ENCODE data around the gene CHADL. TPM values are rescaled to one million over a fixed set of nuclear protein-coding genes. Genes with fewer than 3 reads are reported as not detected.

The CHADL gene
- total and polyA plus RNA-seq, 9 of the 15 experiments (the other 6 are each of a cell fraction or from before 2014, with no cell fraction given) = not detected

DNA sequence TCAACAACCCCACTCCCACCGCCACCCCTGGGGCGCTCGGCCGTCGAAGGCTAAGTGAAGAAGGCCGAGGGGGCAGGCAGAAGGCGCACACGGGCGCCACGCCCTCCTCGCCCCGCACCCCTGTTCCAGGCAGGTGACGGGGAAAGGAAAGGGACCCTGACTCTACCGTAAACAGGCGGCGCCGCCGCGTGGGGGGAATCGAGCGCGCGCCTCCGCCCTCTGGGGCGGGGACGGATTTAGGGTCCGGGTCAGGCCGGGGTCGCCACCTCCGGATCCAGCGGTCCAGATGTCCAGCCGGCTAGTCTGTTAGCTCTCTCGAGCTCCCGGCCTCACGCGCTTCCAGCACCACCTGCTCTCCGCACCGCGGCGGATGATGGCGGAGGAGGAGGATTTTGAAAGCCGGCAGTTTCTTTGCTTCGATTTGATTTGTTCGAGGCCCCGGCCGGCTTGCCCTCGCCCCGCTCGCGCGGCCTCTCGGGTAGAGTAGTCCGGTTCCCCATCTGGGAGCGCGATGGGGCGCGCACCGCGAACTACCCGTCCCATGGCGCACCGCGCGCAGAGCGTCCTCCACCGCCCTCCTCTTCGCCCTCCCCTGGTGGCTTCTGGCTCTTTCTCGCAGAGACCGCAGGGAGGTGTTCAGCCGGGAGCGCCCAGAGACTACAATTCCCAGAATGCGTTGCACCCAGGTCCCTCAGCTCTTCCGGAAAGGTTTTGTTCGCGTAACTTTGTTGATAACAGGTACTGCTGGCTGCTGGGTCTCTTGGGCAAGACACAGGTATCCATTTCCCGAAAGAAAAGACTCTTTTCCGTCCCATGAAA, 45.3 kb upstream of the CHADL start, which contains the start of gene RANGAP1 (continued):
- TF ChIP-seq NR2C2 (CRISPR knock-in tag; IDR thresholded peaks at IDR 0.05) = peak; percentile 85
- peak; percentile 98 for TF ChIP-seq NR2C2 (tag; IDR thresholded peaks at IDR 0.05)
- TF ChIP-seq ZNF436 (CRISPR knock-in tag; IDR thresholded peaks at IDR 0.05) = no peak
- no peak for TF ChIP-seq BACH1 (tag; IDR thresholded peaks at IDR 0.05)
- TF ChIP-seq, protein P1, sequence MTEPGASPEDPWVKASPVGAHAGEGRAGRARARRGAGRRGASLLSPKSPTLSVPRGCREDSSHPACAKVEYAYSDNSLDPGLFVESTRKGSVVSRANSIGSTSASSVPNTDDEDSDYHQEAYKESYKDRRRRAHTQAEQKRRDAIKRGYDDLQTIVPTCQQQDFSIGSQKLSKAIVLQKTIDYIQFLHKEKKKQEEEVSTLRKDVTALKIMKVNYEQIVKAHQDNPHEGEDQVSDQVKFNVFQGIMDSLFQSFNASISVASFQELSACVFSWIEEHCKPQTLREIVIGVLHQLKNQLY (CRISPR knock-in tag; conservative IDR thresholded peaks at IDR 0.05) = no peak
- TF ChIP-seq ZNF778 (CRISPR knock-in tag; IDR thresholded peaks at IDR 0.05) = no peak
- peak; percentile 97 for TF ChIP-seq CXXC5 (CRISPR knock-in tag; IDR thresholded peaks at IDR 0.05)
- no peak for TF ChIP-seq NCOA2 (IDR thresholded peaks at IDR 0.05; ENCODE audit: partially characterized antibody in 2 of 2)
- TF ChIP-seq NFATC3 (IDR thresholded peaks at IDR 0.05) = no peak
- no peak for TF ChIP-seq ZSCAN29 (IDR thresholded peaks at IDR 0.05)
- TF ChIP-seq CSDE1 (IDR thresholded peaks at IDR 0.05) = no peak
- no peak for TF ChIP-seq ZNF24 (IDR thresholded peaks at IDR 0.05)
- no peak for TF ChIP-seq PHB (CRISPR knock-in tag; IDR thresholded peaks at IDR 0.05)
- no peak for TF ChIP-seq ZNF699 (CRISPR knock-in tag; IDR thresholded peaks at IDR 0.05; ENCODE audit: insufficient replicate concordance)
- no peak for TF ChIP-seq DNMT1 (IDR thresholded peaks at IDR 0.05)
- TF ChIP-seq XRCC5 (IDR thresholded peaks at IDR 0.05; ENCODE audit: low read depth, low read length) = no peak; the same call in 1 of the 2 replicates
- TF ChIP-seq MYNN (IDR thresholded peaks at IDR 0.05) = no peak
- TF ChIP-seq MYNN (CRISPR knock-in tag; IDR thresholded peaks at IDR 0.05) = no peak
- TF ChIP-seq DACH1 (IDR thresholded peaks at IDR 0.05; ENCODE audit: partially characterized antibody) = no peak
- TF ChIP-seq, protein P2, sequence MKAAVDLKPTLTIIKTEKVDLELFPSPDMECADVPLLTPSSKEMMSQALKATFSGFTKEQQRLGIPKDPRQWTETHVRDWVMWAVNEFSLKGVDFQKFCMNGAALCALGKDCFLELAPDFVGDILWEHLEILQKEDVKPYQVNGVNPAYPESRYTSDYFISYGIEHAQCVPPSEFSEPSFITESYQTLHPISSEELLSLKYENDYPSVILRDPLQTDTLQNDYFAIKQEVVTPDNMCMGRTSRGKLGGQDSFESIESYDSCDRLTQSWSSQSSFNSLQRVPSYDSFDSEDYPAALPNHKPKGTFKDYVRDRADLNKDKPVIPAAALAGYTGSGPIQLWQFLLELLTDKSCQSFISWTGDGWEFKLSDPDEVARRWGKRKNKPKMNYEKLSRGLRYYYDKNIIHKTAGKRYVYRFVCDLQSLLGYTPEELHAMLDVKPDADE (conservative IDR thresholded peaks at IDR 0.05; ENCODE audit: control insufficient read depth, low read depth, low read length) = peak; percentile 90; the same call in 1 of the 2 replicates
- 0 out of 2 replicates have a peak, but pooled peaks have one; percentile 16 for TF ChIP-seq KLF6 (CRISPR knock-in tag; IDR thresholded peaks at IDR 0.05; ENCODE audit: borderline replicate concordance)
- peak; percentile 43; the same call in 1 of the 2 replicates for TF ChIP-seq ZNF589 (CRISPR knock-in tag; IDR thresholded peaks at IDR 0.05; ENCODE audit: low read depth)
- TF ChIP-seq, protein P3, sequence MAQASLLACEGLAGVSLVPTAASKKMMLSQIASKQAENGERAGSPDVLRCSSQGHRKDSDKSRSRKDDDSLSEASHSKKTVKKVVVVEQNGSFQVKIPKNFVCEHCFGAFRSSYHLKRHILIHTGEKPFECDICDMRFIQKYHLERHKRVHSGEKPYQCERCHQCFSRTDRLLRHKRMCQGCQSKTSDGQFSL (CRISPR knock-in tag; IDR thresholded peaks at IDR 0.05) = no peak
- TF ChIP-seq, protein P3 (tag; IDR thresholded peaks at IDR 0.05) = no peak
- TF ChIP-seq ZNF274 (IDR thresholded peaks at IDR 0.05; ENCODE audit: borderline replicate concordance, low read depth, low read length) = no peak
- TF ChIP-seq, protein P4, sequence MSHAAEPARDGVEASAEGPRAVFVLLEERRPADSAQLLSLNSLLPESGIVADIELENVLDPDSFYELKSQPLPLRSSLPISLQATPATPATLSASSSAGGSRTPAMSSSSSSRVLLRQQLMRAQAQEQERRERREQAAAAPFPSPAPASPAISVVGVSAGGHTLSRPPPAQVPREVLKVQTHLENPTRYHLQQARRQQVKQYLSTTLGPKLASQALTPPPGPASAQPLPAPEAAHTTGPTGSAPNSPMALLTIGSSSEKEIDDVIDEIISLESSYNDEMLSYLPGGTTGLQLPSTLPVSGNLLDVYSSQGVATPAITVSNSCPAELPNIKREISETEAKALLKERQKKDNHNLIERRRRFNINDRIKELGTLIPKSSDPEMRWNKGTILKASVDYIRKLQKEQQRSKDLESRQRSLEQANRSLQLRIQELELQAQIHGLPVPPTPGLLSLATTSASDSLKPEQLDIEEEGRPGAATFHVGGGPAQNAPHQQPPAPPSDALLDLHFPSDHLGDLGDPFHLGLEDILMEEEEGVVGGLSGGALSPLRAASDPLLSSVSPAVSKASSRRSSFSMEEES (CRISPR knock-in tag; IDR thresholded peaks at IDR 0.05) = no peak
